Raji (cell line): ENCODE measurements around the gene MLLT1.

Source experiments
- POLR2A ChIP-seq: IDR thresholded peaks from 2 replicates; pipeline ENCODE4 v1.6.1; 2011; ENCODE audit warnings: low read depth, low read length, control low read depth; ENCODE audit not compliant: insufficient read depth

Gene MLLT1

DNA sequence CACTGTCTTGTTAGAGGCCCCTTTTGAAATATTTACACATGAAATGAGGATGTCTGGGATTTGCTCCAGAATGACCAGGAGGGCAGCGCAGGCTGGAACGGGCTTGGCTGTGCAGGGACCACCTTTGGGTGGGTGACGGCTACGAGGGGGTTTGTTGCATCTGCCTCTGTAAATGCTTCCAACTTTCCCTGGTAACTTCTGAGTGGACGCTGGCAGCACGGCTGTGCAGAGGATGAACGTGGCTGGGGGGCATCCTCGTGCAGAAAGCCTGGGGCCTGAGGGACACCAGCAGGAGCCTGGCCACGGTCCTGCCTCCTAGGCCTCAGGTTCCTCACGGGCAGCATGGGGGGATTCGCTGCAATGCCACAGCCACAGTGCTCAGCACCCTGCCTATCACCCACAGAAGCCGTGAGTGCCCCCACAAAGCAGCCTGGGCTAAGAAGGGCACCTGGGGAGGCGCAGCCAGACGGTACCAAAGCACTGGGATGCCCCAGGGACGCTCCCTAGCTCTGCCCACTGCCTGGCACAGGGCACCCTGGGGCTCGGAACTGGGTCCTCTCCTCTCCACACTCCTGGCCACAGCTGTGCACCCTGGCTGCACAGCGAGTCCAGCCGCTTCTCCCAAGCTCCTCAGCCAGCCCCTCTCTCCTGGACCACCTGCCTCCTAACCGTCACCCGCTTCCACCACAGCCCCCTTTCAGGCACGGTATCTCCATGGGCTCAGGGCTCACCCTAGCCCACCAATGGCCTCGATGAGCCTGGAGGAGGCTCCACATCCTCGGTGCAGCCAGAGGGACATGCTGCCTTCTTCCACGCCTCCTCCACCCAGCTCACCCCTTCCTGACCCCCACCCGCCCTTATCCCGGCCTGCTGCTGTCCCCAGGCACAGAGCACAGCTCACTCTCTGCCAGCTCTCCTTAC is 44.5 kb downstream of the MLLT1 start:
- TF ChIP-seq POLR2A = no peak

DNA sequence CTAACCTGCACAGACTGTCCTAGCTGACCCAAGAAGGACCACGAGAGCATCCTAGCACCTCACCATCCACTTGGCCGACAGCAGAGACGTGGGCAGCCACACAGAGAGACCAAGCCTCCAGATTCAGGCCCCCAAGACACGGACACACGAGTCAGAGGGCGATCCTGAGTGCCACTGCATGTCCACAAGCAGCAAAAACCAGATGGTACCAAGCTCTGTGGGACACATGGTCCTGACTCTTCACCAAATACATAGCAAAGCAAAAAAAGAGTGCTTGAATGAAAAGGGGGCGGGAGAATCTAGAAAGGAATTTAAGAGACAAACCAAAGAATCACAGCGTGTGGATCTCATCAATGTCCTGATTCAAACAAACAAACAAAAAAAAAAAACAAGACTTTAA is 45.2 kb downstream of the MLLT1 start:
- TF ChIP-seq POLR2A = no peak

DNA sequence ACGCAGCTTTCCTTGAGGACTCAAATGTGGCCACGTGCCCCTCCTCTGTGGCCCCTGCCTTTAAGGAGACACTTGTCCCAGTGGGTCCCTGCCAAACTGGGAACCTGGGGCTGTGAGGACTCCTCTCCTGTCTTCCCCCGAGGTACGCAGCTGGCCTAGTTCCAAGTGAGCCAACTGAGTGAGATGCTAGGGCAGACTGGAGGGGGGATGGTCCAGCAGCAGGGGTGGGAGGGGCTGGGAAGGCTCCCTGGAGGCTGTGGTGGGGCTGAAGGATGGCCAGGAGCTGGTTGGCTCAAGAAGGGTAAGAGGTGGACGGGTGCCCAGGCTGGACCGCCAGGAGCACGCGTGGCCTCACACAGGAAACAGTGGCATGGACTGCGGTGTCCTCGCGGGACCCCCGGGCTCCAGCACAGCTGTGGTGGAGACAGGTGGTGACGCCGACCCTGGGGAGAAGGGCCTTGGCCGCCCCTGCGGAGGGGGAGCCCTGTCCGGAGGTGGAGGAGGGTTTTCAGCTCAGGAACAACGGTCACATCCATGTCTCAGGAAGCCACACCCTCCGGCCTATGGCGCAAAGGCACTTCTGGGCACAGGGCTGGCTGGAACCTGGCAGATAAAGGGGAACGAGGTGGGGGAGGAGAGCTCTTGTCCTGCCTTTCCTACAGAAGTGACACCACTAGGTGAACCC is 45.8 kb downstream of the MLLT1 start:
- no peak for TF ChIP-seq POLR2A

DNA sequence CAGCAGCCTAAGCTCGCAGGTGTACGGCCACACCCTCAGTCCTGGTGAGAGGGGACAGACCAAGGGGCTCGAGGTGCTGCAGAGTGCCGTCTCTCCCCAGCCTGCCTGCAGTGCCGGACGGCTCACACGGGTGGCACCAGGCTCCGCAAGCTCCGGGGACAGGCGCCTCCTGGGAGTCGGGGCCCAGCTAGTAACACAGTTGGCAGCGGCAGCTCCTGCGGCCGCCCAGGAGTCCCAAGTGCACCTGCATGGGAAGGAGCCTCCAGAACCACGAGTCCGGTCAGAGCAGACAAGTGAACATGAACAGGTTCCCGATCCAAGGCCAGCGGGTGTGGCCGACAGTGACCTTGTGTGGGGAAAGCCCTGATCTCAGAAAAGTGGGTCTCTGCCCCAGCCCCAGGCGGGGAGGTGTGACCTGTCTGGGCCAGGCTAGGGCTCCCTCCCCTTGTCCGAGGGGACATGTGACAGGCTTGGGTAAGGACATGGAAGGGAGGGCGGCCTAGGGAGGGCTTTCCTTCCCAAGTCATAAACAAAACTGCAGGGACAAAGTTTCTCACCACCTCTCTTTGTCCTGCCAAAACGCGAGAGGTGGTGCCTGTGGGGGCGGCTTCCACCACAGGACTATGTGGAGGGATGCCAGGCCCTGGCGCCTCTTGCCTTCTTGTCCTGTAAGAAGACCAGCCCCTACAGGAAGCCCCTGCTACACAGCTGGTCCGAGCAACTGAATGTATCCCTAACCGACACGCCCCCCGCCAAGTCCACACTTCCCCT is 46.5 kb downstream of the MLLT1 start:
- TF ChIP-seq POLR2A = no peak

DNA sequence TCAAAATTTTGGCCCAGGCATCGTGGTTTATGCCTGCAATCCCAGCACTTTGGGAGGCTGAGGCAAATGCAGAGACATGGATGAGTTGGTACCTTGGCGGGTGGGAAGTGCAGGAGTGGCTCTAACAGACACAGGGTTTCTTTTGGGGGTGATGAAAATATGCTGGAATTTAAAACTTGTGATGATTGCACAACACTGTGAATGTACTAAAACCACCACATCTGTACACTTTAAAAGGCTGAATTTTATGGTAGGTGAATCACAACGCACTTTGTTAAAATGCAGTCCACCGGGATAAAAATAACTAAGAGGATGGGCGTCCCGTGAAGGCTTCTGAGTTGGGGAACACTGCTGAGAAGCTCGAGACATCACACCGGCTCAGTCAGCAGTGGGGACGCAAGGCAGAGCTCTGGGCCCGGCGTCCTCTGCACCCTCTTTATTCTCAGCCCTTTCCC is 47.1 kb downstream of the MLLT1 start:
- TF ChIP-seq POLR2A = no peak

DNA sequence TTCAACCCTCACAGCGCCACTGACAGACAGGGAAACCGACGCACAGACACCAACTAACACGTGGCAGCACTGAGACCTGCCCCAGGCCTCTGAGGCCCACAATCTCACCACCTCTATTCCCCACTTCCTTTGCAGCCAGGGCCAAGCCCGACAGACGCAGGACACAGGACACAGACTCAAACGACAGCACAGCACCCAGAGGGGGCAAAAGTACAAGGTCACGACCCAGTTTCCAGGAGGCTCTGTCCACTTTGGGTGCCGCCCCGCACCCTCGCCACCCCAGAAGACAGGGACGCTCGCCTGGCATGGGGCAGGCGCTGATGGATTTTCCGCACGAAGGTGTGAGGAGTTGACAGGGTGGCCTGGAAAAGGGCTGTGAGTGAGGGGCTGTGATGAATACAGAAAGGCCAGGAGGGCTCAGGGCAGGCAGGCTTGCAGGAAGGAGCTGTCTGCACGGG is 48.8 kb downstream of the MLLT1 start:
- TF ChIP-seq POLR2A = no peak

DNA sequence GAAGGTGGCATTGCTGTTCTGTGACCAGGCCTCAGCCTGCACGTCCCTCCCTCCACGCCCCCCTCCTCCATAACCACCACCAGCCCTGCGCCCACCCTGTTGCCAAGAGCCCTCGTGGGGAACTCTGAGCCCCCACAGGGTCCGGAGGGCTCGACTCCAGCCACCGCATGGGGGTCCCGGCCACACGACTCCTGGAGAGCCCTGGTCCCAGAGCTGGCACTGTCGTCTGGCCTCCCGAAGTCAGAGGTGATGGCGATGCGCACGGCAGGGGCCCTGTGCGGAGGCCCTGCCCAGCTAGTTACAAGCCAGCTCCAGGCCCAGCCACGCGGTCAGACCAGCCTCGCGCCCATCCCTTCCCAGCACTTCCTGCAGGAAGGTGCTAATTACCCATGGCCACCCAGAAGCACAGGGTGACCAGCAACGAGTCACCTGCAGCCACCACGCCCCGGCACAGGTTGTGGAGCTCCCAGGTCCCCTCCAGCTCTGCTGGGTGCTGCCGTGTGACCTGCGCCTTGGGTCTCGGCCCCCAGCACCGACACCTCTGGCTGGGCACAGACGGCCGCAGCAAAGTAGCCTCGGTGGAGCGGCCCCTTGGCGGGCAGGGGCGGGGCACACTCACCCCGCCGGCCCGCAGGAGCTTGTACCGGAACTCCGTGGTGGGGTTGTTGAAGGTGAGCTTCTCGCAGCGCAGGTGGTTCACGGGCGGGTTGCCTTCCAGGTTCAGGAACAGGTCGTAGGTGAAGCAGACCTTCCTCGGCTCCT is 49.6 kb downstream of the MLLT1 start:
- no peak for TF ChIP-seq POLR2A

DNA sequence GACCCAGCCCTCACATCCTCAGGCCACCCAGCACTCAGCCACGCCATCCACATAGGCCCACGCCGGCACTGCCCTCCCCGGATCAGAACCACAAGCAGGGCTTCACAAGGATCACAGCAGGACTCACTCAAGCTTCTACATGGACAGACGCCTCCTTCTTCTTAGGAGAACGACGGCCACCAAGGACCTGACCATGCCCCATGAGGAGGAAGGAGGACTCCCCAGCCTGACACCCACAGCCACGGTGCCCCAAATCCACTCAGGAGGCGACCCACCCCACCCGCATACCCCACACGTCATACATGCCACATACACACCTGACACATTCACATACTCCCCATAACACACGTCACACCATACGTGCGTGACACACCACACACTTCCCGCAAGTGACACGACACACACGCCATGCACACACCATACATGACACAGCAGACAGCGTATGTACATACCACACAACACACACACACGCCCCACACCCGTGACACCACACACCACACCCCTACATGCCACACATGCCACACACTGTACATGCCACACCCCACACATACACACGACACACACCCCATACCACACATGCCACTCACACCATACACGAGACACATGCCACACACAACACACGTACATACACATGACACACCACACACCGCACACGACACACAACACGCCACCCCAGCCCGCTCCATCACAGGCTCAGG is 50.4 kb downstream of the MLLT1 start:
- no peak for TF ChIP-seq POLR2A

DNA sequence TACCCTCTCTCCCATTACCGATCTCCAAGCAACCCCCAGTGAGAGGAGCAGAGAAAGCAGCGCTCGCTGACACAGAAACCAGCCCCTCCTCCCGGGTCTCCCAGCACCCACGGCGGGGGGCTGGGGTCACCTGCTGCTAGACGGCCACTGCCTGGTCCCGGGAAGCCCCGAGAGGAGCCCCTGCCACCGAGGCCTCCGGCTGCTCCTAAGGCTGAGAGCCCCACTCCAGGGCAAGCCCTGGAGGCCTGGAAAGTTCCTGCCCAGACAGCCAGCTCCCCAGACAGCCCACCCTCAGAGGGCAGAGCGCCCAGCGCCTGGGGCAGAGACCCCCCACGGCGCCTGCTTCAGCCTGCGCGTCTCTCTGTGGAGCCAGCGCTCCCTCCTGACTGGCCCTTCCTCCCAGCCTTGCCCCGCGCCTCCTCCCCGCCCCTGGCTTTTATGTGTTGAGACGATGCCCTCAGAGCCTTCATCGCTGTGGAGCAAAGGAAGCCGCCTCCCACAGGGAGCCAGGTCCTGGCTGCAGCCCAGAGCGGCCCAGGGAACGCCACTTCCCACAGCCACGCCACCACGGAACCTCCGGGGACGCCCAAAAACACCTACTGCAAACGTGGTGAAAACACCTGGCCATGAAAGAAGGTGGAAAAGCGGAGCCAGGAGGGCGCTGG is 51.1 kb downstream of the MLLT1 start:
- TF ChIP-seq POLR2A = no peak

DNA sequence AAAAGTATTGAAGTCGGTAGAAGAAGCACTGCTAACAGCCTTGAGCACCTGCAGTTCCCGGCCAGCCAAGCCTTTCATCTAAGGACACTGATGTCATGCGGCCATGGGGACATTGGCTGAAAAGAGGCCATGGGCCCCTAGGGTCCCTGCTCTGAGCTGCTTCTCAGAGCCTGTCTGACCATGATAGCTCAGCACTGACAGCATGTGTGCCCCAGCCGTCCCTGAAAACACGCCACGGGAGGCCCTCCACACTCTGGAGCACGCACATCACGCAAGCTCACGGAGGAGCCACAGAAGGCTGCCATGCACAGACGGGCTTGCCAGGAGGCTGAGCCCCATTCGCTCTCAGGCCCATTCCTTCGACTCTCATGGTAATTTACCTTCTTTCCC is 51.8 kb downstream of the MLLT1 start:
- TF ChIP-seq POLR2A = no peak

DNA sequence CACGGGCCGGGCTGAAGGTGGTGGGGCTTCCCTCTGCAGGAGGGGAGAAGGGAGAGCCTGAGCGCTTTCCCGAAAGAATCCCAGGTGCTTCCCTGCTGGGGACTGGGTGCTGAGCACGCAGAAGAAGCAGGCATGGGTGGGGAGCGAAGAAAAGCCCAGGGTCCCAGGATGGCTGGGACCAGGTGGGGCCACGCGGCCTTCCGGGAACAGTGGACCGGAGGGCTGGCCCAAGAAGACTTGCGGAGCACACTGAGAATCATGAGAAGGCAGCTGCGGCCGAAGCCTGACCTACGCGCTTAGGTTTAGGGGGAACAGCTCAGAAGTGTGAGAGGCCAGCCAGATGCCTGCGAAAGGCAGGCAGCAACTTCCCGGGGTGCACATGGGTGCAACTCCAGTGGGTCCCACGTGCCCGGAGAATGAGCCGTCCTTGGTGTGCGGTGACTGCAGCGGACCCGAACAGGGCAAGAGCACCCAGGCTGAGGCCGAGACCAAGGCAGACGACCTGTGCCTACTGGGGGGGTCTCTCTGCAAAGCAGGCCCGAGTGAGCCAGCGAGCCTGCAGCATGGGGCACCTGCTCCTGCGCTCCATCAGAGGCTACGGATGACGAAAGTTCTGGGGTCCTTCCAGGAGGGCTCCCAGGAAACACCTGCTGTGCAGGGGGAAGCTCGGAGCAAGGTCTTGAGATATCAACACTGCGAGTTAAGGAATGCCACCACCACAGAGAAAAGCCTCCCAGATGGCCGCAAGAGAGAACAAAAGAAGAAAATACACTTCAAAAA is 52.4 kb downstream of the MLLT1 start:
- TF ChIP-seq POLR2A = no peak

DNA sequence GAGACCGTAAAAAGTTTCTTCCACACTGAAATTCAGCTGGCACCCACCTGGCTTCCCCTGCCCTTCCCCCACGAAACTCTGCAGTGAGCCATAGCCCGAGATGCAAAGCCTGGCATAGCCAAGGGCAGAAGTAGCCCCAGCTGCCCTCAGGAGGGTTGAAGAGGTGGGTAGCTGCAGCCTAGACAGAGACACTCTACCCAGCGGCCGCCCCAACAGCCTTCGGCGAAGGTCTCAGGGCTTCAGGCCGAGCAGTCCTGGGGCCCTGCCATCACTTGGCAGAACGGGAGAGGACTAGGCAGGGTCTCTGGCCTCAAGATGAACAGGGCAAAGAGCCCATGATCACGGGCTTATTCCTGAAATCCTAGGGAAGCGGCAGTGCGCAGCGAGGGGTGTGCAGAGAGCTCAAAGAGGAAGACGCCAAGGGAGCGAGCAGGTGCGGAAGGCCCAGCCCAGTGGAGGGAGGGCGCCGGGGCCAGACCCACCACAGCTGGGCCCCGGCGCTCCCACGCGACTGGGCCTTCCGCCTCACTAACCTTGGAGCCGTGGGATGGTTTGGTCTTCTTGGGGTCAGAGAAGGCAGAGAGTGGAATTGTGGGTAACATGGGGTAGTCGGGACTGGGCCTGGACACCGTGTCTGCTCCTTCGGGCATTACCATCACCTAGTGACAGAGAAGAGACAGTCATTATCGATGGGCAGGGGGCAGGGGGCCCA is 53.2 kb downstream of the MLLT1 start:
- no peak for TF ChIP-seq POLR2A
